ENCODE data around the gene TRIM15.
"Not testable (repeated sequence)": the region's sequence is repeated elsewhere in the genome, so short reads cannot be mapped to it uniquely, and the experiment has no call there.

TRIM15 gene

GRCh38 chr6:30214657-30214982 is 51.3 kb downstream of the TRIM15 start:
- Histone ChIP-seq H3K4me1 (peaks cover 6 to 34% (median 24%) of the 10 kb centered on the region in 4 donors), H3K27me3 (no peaks in the 10 kb centered on the region), H3K9me3 (no peaks in the 10 kb centered on the region), H3K27ac (peak overlapping the region; percentile 89 to 90), H3K36me3 (no peaks in the 10 kb centered on the region), H3K4me3 (peak overlapping the region; percentile 71)
- intact Hi-C loops (cut with DNase I; ENCODE audit: low total_unique reads) = loop anchor here (10.0 kb wide), 2 partner anchors 110 to 180 kb away; partner anchors contain the start of gene TRIM39
- DNase-seq = no peak
- no peak for TF ChIP-seq CTCF (IDR thresholded peaks at IDR 0.05)

- H3K27me3 ChIP-seq = no peaks in the 10 kb centered on the region
- no peak for DNase-seq
Measured at GRCh38 chr6:30216096-30216495, 52.8 kb downstream of the TRIM15 start.

GRCh38 chr6:30219244-30219643 is 55.9 kb downstream of the TRIM15 start:
- Histone ChIP-seq H3K27me3 (no peaks in the 10 kb centered on the region), H3K27ac (no peak overlapping the region), H3K9me3 (no peaks in the 10 kb centered on the region), H3K4me1 (peaks cover 0 to 12% (median 4%) of the 10 kb centered on the region in 4 donors), H3K4me3 (no peak overlapping the region), H3K36me3 (no peaks in the 10 kb centered on the region)
- TF ChIP-seq CTCF (IDR thresholded peaks at IDR 0.05) = peak; percentile 50 to 73
- DNase-seq = peak in 1 of 2 donors; percentile 37
- intact Hi-C loops (cut with DNase I; ENCODE audit: low total_unique reads) = loop anchor here (10.0 kb wide), 2 partner anchors 106 to 176 kb away; partner anchors contain the start of gene TRIM39

More at GRCh38 chr6:30216096-30216495, 52.8 kb downstream of the TRIM15 start:
- peaks cover 6 to 25% (median 18%) of the 10 kb centered on the region in 4 donors for H3K4me1 ChIP-seq
- intact Hi-C loops (cut with DNase I; ENCODE audit: low total_unique reads) = loop anchor here (10.0 kb wide), 2 partner anchors 109 to 179 kb away; partner anchors contain the start of gene TRIM39
- H3K36me3 ChIP-seq = no peaks in the 10 kb centered on the region
- no peak overlapping the region for H3K4me3 ChIP-seq
- H3K27ac ChIP-seq = no peak overlapping the region
- H3K9me3 ChIP-seq = no peaks in the 10 kb centered on the region
- TF ChIP-seq CTCF (IDR thresholded peaks at IDR 0.05) = no peak

- H3K4me3 ChIP-seq; H3K9me3 ChIP-seq; H3K36me3 ChIP-seq; H3K4me1 ChIP-seq; intact Hi-C loops (cut with DNase I; ENCODE audit: low total_unique reads); DNase-seq; H3K27ac ChIP-seq; H3K27me3 ChIP-seq: not testable (repeated sequence)
Measured at GRCh38 chr6:30221395-30221794, 58.0 kb downstream of the TRIM15 start.

- H3K27me3 ChIP-seq; H3K4me1 ChIP-seq; H3K9me3 ChIP-seq; H3K27ac ChIP-seq; H3K4me3 ChIP-seq; DNase-seq; intact Hi-C loops (cut with DNase I; ENCODE audit: low total_unique reads); H3K36me3 ChIP-seq: not testable (repeated sequence)
Measured at GRCh38 chr6:30221956-30222355, 58.6 kb downstream of the TRIM15 start.
